ENCODE results near the gene ARRDC1. TPM values are rescaled to one million over a fixed set of nuclear protein-coding genes. Genes with fewer than 3 reads are reported as not detected.
A peak's percentile ranks its signal among the peaks of the same experiment; 100 is the strongest.
"Not testable (repeated sequence)": the region's sequence is repeated elsewhere in the genome, so short reads cannot be mapped to it uniquely, and the experiment has no call there.

ARRDC1 gene
- total RNA-seq, 1 donor: 15.0 TPM

- no peak for TF ChIP-seq CTCF (IDR thresholded peaks at IDR 0.05; ENCODE audit: insufficient read depth, low read length)
- DNase-seq (ENCODE audit: low read depth): peak; percentile 59
- peak overlapping the region; percentile 80 for H3K4me3 ChIP-seq (ENCODE audit: low read depth, low read length)
Observed at GRCh38 chr9:137619240-137620047, 14.0 kb downstream of the ARRDC1 start.

GRCh38 chr9:137620048-137620405 lies 14.5 kb downstream of the ARRDC1 start:
- DNase-seq (ENCODE audit: low read depth): no peak
- H3K4me3 ChIP-seq (ENCODE audit: low read depth, low read length): peak overlapping the region; percentile 80
- no peak for TF ChIP-seq CTCF (IDR thresholded peaks at IDR 0.05; ENCODE audit: insufficient read depth, low read length)

- no peak for DNase-seq (ENCODE audit: low read depth)
- no peak for TF ChIP-seq CTCF (IDR thresholded peaks at IDR 0.05; ENCODE audit: insufficient read depth, low read length)
- peak overlapping the region; percentile 80 for H3K4me3 ChIP-seq (ENCODE audit: low read depth, low read length)
Observed at GRCh38 chr9:137620581-137620980, 15.1 kb downstream of the ARRDC1 start.

- TF ChIP-seq CTCF (IDR thresholded peaks at IDR 0.05; ENCODE audit: insufficient read depth, low read length): peak; percentile 56
- H3K4me3 ChIP-seq (ENCODE audit: low read depth, low read length): no peak overlapping the region
- DNase-seq (ENCODE audit: low read depth): no peak
Observed at GRCh38 chr9:137621131-137621757, 15.8 kb downstream of the ARRDC1 start.

- not testable (repeated sequence) for DNase-seq (ENCODE audit: low read depth); H3K4me3 ChIP-seq (ENCODE audit: low read depth, low read length)
Observed at GRCh38 chr9:137622211-137622610, 16.7 kb downstream of the ARRDC1 start.

GRCh38 chr9:137626464-137626863 lies 21.0 kb downstream of the ARRDC1 start:
- TF ChIP-seq CTCF (IDR thresholded peaks at IDR 0.05; ENCODE audit: insufficient read depth, low read length): no peak
- DNase-seq (ENCODE audit: low read depth): no peak
- H3K4me3 ChIP-seq (ENCODE audit: low read depth, low read length): no peak overlapping the region

- H3K4me3 ChIP-seq (ENCODE audit: low read depth, low read length); DNase-seq (ENCODE audit: low read depth): not testable (repeated sequence)
Observed at GRCh38 chr9:137627406-137627805, 21.9 kb downstream of the ARRDC1 start.

GRCh38 chr9:137630126-137630525 lies 24.6 kb downstream of the ARRDC1 start:
- no peak for TF ChIP-seq CTCF (IDR thresholded peaks at IDR 0.05; ENCODE audit: insufficient read depth, low read length)
- no peak for DNase-seq (ENCODE audit: low read depth)

More at GRCh38 chr9:137630126-137630525, 24.6 kb downstream of the ARRDC1 start:
- H3K4me3 ChIP-seq (ENCODE audit: low read depth, low read length): no peak overlapping the region

Measured in fibroblast of the aortic adventitia (primary cell).